ENCODE data around the gene CYB5R3. TPM values are rescaled to one million over a fixed set of nuclear protein-coding genes. Genes with fewer than 3 reads are reported as not detected.
"Not testable (repeated sequence)": the region's sequence is repeated elsewhere in the genome, so short reads cannot be mapped to it uniquely, and the experiment has no call there.

The CYB5R3 gene
- polyA plus RNA-seq, 3 donors from 2014 or later, result 52.2 to 117 (median 77.7) TPM

GRCh38 chr22:42685941-42686653 is 36.9 kb upstream of the CYB5R3 start:
- Mint-ChIP-seq H3K27ac (no peak overlapping the region), H3K27me3 (ENCODE audit: low read depth in 3 of 3) (peaks cover 0 to 3% (median 2%) of the 10 kb centered on the region in 3 donors), H3K36me3 (no peaks in the 10 kb centered on the region), H3K9me3 (no peaks in the 10 kb centered on the region), H3K4me3 (no peak overlapping the region), H3K4me1 (no peaks in the 10 kb centered on the region)
- DNase-seq, result no peak

GRCh38 chr22:42684462-42685195 is 35.4 kb upstream of the CYB5R3 start:
- Mint-ChIP-seq H3K4me1 (no peaks in the 10 kb centered on the region), H3K4me3 (no peak overlapping the region), H3K27ac (no peak overlapping the region), H3K9me3 (no peaks in the 10 kb centered on the region), H3K36me3 (no peaks in the 10 kb centered on the region), H3K27me3 (ENCODE audit: low read depth in 3 of 3) (peaks cover 0 to 3% (median 2%) of the 10 kb centered on the region in 3 donors)
- DNase-seq, result no peak

GRCh38 chr22:42683578-42684283 is 34.5 kb upstream of the CYB5R3 start:
- Mint-ChIP-seq H3K27me3 (ENCODE audit: low read depth in 3 of 3) (peaks cover 0 to 3% (median 2%) of the 10 kb centered on the region in 3 donors), H3K4me1 (no peaks in the 10 kb centered on the region), H3K9me3 (peaks cover 0 to 2% (median 0%) of the 10 kb centered on the region in 6 donors), H3K27ac (no peak overlapping the region), H3K36me3 (no peaks in the 10 kb centered on the region), H3K4me3 (no peak overlapping the region)
- no peak for DNase-seq

- H3K36me3 Mint-ChIP-seq, result no peaks in the 10 kb centered on the region
- DNase-seq, result no peak
- H3K27ac Mint-ChIP-seq, result no peak overlapping the region
- no peaks in the 10 kb centered on the region for H3K4me1 Mint-ChIP-seq
- no peak overlapping the region for H3K4me3 Mint-ChIP-seq
- peaks cover 0 to 3% (median 0%) of the 10 kb centered on the region in 6 donors for H3K9me3 Mint-ChIP-seq
- H3K27me3 Mint-ChIP-seq (ENCODE audit: low read depth in 3 of 3), result peaks cover 0 to 6% (median 2%) of the 10 kb centered on the region in 3 donors
These were observed 33.1 kb upstream of the CYB5R3 start for GRCh38 chr22:42682113-42682851.

- Mint-ChIP-seq H3K4me1 (no peaks in the 10 kb centered on the region), H3K27me3 (ENCODE audit: low read depth in 3 of 3) (peaks cover 2 to 7% (median 4%) of the 10 kb centered on the region in 3 donors), H3K4me3 (no peak overlapping the region), H3K9me3 (peaks cover 0 to 3% (median 0%) of the 10 kb centered on the region in 6 donors), H3K36me3 (no peaks in the 10 kb centered on the region), H3K27ac (no peak overlapping the region)
- no peak for DNase-seq
These were observed 31.5 kb upstream of the CYB5R3 start for GRCh38 chr22:42680648-42681047.

- no peaks in the 10 kb centered on the region for H3K36me3 Mint-ChIP-seq
- H3K4me1 Mint-ChIP-seq, result no peaks in the 10 kb centered on the region
- no peak overlapping the region for H3K4me3 Mint-ChIP-seq
- no peak for DNase-seq
- peaks cover 0 to 3% (median 0%) of the 10 kb centered on the region in 6 donors for H3K9me3 Mint-ChIP-seq
- H3K27ac Mint-ChIP-seq, result no peak overlapping the region
- H3K27me3 Mint-ChIP-seq (ENCODE audit: low read depth in 3 of 3), result peaks cover 2 to 7% (median 4%) of the 10 kb centered on the region in 3 donors
These were observed 30.5 kb upstream of the CYB5R3 start for GRCh38 chr22:42679691-42680090.

GRCh38 chr22:42678894-42679293 is 29.7 kb upstream of the CYB5R3 start:
- Mint-ChIP-seq H3K4me1 (no peaks in the 10 kb centered on the region), H3K36me3 (no peaks in the 10 kb centered on the region), H3K4me3 (no peak overlapping the region), H3K9me3 (peaks cover 0 to 3% (median 0%) of the 10 kb centered on the region in 6 donors), H3K27me3 (ENCODE audit: low read depth in 3 of 3) (peaks cover 2 to 7% (median 4%) of the 10 kb centered on the region in 3 donors), H3K27ac (no peak overlapping the region)
- no peak for DNase-seq

- not testable (repeated sequence) for H3K27me3 Mint-ChIP-seq (ENCODE audit: low read depth in 3 of 3); DNase-seq; H3K27ac Mint-ChIP-seq; H3K4me1 Mint-ChIP-seq; H3K9me3 Mint-ChIP-seq; H3K36me3 Mint-ChIP-seq; H3K4me3 Mint-ChIP-seq
These were observed 28.7 kb upstream of the CYB5R3 start for GRCh38 chr22:42677936-42678335.

- Mint-ChIP-seq H3K27ac (no peak overlapping the region), H3K27me3 (ENCODE audit: low read depth in 3 of 3) (peaks cover 0 to 7% (median 4%) of the 10 kb centered on the region in 3 donors), H3K36me3 (no peaks in the 10 kb centered on the region), H3K9me3 (peaks cover 0 to 3% (median 0%) of the 10 kb centered on the region in 6 donors), H3K4me1 (peaks cover 4 to 5% of the 10 kb centered on the region in 2 donors), H3K4me3 (no peak overlapping the region)
- DNase-seq, result no peak
These were observed 26.9 kb upstream of the CYB5R3 start for GRCh38 chr22:42676059-42676607.

- Mint-ChIP-seq H3K27ac (no peak overlapping the region), H3K36me3 (no peaks in the 10 kb centered on the region), H3K27me3 (ENCODE audit: low read depth in 3 of 3) (peaks cover 0 to 7% (median 4%) of the 10 kb centered on the region in 3 donors), H3K9me3 (peaks cover 0 to 3% (median 0%) of the 10 kb centered on the region in 6 donors), H3K4me3 (no peak overlapping the region), H3K4me1 (peaks cover 7 to 8% of the 10 kb centered on the region in 2 donors)
- no peak for DNase-seq
These were observed 24.8 kb upstream of the CYB5R3 start for GRCh38 chr22:42673898-42674401.

- H3K27me3 Mint-ChIP-seq (ENCODE audit: low read depth in 3 of 3), result peaks cover 1 to 11% (median 4%) of the 10 kb centered on the region in 3 donors
- not testable (repeated sequence) for H3K4me3 Mint-ChIP-seq, H3K9me3 Mint-ChIP-seq, DNase-seq, H3K4me1 Mint-ChIP-seq, H3K27ac Mint-ChIP-seq, H3K36me3 Mint-ChIP-seq
These were observed 23.9 kb upstream of the CYB5R3 start for GRCh38 chr22:42673071-42673470.

- Mint-ChIP-seq H3K9me3 (no peaks in the 10 kb centered on the region), H3K27me3 (ENCODE audit: low read depth in 3 of 3) (peaks cover 1 to 7% (median 4%) of the 10 kb centered on the region in 3 donors), H3K27ac (no peak overlapping the region), H3K4me3 (no peak overlapping the region), H3K4me1 (peaks cover 7 to 8% of the 10 kb centered on the region in 2 donors), H3K36me3 (no peaks in the 10 kb centered on the region)
- DNase-seq, result no peak
These were observed 21.9 kb upstream of the CYB5R3 start for GRCh38 chr22:42670921-42671709.
